Amniotic stem cell (primary cell): ENCODE measurements around the gene PCNA.
A peak's percentile ranks its signal among the peaks of the same experiment; 100 is the strongest.
"Not testable (repeated sequence)": the region's sequence is repeated elsewhere in the genome, so short reads cannot be mapped to it uniquely, and the experiment has no call there.

Experiments used
- DNase-seq: peaks from one replicate; lab custom pipeline; 2025; lab: John Stamatoyannopoulos, UW

The PCNA gene

DNA sequence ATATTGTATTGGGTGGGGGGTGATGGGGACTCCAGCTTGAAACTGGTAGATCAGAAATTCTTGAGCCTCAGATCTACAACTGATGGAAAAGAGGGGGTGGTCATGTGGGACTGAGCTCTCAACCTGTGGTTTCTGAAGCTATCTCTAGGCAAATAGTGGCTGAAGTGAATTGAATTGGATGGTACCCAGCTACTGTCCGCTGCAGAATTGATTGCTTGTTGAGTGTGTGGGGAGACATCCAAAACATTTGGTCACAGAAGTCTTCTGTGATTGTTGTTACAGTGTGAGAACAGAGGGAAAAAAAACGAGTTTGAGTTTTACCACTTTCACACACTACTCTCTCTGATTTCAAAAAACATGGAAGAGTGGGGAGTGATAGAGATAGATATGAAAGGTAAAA is 21.9 kb upstream of the PCNA start:
- no peak for DNase-seq

DNA sequence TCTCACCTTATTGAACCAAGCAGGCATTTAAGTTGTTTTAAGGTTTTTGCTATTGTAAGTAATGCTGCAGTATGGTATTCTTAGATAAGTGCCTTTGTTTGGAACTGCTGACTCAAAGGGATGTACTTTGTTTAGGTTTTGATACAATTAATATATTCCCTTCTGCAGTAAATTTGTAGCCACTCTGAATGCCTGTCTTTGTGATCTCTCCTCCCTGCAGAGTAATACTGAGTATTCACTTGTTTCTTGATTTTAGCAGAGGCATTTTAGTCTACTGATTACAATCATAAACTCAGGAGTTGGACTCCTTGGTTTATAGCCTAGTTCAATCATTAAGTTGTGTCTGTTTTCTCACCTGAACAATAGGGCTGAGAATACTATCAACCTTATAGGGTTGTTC is 20.4 kb upstream of the PCNA start:
- DNase-seq, result no peak

DNA sequence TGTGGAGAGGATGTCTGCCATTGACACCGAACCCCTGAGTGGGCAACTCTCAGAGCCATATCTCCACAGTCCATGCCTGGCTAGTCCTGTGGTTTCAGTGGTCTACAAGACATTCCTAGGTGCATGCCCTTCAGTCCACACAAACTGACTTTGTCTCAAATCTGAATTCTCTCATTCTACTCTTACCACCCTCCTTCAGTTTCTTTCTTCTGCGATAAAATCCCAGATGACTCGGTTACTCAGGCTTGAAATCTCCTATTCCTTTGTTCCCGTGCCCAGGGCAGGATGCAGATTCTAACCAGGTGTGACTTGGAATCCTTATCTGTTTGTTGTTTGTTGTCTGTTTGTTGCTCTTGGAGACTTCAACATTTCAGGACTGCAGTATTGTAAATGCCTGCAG is 16.3 kb upstream of the PCNA start:
- DNase-seq, result no peak

DNA sequence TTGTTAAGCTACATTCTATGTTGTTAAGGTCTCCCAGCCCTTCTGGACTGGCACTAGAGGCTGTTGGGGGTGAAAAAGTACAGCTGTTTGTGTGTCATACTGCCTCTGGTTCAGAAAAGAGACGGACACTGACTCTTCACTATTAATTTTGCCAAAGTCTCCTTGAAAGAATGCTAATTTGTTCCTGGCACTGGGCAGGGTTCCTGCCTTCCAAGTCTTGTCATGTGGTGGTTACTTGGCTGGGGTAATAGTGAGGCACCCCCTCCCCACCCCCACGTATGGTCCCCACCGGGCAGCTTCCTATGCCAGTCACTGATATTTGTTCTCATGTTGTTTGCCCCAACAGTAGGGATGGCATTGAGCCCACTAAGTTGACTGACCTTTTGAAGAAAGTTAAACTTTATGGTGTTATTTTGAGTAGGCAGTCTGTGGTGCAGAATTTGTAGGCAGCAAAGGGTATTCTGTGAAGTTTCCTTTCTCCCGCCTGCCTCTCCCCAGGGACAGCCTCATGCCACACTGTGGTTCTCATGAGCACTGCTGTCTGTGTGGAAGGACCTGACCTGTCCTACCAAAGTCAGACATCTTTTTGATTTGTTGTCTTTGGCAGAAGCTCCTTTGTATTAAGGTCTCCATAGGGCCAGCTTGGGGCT is 15.7 kb upstream of the PCNA start:
- no peak for DNase-seq

DNA sequence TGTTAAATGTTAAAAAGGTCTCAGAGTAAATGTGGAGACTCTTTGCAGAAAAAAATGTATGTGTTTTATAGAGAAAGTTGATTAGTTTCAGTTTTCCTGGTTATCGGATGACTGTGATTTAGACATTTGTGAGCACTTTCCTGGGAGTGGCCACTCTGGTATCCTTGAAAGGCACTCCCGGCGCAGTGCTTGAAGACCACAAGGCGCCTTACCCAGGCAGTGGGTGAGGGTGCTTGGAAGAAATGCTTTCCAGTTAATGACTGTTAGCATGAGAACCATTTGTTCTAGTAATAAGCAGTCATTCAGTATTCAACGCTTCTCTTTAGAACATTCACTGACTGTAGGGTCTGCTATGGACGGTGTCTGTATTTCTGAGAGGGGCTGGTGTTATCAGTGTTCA is 14.2 kb upstream of the PCNA start:
- no peak for DNase-seq

DNA sequence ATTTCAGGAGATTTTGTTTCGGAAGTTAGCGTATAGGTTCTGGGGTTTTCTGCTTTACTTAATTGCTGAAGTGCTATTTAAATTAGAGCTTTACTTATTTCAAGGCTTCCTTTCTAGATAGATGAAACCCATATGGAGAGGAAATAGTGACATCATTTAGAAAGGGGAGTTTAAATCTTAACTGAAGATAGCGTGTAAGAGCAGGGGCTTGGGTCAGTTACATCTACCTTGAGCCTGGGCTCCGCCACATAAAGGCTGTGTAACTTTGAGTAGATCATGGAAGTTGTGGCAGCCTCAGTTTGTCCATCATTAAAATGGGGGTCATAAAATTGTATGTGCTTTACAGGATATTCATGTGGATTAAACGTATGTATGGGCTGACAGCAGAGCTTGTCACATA is 11.7 kb upstream of the PCNA start:
- DNase-seq, result no peak

DNA sequence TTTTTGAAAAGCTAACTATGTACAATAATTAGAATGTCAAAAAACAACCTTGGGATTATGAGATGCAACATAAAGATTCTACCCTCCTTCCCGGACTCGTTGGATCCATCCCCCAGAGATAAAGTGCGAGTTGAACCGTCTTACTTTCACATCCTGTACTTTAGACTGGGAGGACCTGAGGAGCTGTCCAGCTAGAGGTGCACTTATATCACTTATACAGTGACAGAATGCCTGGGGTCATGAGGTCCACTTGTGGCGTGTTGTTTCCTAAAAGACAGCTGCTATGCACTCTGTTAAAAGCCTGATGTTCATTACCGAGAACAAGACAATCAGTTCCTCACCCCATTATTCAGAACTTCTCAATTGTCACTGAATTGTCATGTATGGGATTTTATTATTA is 9.1 kb upstream of the PCNA start:
- no peak for DNase-seq

DNA sequence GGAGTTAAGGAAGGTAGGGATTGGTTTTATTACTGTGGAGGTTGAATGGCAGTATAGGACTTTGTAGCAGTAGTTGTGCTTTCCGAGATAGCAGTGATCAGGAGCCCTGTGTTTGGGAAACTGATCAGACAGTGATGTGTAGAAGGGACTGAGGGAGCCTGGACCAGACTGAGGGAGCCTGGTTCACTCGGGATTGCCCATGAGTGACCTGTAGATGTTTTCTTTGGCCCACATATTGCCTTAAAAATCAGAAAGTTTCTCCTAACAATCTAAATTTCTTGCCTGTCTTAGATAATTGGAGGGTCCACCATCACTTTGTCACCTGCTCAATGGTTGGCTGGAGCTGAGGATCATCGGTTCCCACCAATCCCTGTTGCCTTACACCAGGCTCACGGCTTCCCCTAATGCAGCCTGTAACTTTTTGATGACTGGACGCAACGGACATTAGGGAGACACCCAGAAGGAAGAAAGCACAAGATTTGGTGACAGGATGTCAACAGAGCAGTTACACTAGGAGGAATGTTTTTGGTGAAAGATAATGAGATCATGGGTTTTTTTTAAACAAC is 8.2 kb upstream of the PCNA start:
- no peak for DNase-seq

DNA sequence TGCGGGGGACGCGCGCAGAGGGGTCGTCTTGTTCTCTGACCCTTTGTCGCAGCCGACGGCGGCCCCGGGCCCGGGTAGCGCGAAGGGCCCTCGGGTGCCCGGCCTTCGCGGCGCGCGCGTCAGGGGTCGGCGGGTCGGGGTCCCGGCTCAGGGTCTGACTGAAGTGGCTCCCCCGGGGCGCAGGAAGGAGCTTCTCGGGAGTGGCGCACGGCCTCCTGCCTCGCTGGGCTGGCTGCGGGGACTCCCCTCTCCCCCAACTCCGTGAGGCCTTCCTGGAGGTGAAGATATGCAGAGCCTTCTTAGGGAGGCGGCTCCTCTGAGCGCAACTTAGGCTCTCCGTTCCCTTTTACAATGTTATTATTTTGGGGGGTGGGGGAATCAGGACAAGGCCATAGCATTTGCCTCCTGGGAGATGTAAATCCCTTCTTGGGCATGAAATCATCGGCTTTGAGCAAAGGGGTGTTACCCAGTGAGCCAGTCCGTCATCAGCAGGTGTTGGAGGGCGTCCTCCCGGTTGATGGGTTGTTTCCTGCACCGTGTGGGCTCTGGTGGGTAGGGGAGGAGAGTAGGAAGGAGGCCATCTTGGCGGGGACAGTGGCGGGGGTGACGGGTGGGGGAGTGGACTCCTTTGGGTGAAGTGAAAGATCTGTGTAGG is 7.6 kb upstream of the PCNA start:
- DNase-seq, result peak; percentile 3

DNA sequence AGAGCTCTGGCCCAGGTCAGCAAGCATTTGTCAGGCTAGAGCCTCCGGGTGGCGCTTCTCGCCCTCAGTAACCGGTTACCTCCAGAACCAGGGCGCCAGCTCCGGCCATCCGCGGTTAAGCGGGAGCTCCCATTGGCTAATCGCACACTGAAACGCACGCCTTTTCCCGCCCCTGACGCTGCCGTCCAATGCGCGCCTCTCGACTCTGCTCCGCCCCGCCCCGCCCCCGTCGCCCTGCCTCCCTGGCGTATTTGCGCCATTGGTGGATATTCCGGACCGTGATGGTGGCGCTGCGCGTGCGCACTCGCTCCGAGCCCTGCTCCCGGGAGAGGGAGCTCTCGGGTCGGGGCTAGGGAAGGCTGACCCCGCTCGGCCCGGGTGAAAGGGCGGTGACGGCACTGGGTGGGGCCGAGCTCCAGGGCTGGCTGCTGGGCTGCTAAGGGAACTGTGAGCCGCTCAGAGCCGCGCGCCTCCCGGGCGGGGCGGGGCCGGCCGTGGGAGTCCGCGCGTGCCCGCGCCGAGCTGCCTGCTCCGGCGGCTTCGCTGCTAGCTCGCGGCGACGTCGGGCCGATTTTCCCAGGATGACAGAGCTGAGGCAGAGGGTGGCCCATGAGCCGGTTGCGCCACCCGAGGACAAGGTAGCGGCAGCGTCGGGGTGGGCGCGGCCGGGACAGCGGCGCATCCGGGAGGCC is 6.9 kb upstream of the PCNA start, which contains the start of gene CDS2:
TSS of gene CDS2 (plus strand) at position 497 of the 692 bp plus-strand sequence. CDS start at position 582, 85 bp downstream.
- peak; percentile 99 for DNase-seq

DNA sequence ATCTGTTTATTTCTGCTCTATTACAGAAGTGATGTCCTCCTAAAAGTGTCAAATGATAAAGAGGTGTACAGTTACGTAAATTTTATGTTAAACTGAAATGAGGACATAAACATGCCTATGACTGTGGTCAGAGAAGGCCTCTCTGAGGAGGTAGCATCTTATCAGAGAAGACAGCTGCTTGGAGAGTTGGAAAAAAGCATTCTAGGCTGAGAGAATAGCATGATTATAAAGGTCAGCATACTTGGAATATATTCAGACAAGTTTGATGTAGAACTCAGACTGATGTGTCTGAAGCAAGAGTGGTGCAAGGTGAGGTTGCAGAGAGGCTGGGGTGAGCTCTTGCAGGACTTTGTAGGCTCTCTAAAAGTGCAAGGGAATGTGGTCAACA is 3.1 kb upstream of the PCNA start:
- no peak for DNase-seq

DNA sequence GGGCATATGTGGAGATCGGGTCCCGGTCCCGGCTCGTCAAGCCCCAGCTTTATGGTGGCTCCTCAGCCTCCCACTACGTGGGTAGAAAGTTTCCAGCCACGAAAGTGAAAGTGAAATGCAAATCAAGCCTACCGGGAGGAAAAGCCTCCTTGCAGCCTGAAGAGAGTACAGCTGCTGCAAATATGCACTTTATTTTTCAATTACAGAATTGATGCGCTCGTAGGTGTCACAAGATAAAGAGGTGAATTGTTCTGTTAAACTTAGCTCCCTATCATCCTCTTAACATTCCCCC is 373 bp upstream of the PCNA start:
- no peak for DNase-seq

DNA sequence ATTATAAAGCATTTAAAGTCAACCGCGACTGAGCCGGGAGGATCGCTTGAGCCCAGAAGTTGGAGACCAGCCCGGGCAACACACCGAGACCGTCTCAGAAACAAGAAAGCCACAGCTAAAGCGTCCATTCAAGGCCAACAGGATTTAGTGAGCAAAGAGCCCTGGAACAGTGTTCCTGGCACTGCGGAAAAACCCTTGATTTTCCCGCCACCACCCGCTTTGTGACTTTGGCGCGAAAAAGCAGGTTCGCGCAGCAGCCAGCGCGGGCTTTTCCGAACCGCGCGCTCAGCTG is 669 bp downstream of the PCNA start:
- DNase-seq, result no peak

DNA sequence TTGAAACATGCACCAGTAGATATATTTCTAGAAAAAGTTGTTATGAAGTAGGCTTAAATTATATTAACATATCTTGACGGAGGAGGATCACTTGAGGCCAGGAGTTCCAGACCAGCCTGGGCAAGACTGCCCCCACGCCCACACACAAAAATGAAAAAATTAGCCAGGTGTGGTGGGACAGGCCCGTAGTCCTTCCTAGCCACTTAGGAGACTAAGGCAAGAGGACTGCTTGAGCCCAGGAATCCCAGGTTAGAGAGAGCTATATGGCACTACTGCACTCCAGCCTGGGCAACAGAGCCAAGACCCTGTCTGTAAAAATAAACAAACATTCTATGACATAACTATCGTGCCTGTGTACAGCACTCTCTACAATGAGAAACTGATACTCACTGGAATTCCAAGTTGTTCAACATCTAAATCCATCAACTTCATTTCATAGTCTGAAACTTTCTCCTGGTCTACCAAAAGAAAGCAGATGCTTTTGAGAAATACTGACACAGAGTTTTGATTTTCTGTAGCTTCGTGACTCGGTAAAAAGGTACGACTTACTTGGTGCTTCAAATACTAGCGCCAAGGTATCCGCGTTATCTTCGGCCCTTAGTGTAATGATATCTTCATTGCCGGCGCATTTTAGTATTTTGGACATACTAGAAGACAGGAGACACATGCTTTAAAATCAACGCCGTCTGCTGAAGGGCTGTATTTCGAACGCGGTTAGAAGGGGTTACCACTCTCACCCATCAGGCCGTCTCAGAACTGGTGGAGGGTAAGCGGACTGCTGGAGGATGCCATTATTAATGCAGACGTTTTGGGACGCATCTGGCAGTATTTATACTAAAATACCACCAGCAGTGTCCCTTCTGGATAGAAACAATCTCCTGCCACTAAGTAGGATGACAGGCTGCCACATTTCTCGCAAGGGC is 1.3 kb downstream of the PCNA start:
- no peak for DNase-seq

DNA sequence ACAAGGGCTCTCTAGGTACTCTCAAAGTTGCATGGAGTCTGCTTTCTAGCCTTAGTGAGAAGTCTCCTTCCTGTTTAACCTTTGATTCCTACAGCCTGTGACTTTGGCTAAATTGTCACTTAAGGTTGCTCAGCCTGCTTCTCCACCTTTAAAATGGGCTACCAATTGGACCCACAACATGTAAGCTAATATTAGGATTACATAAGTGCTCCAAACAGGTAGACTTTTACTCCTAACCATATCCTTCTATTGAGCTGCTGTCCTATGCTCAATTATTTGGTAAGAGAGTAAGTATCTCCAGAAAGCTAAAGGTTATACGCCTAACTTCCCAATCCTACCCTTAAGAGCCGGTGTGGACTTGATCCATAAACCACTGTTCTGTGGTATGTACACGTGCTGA is 2.9 kb downstream of the PCNA start:
- no peak for DNase-seq

DNA sequence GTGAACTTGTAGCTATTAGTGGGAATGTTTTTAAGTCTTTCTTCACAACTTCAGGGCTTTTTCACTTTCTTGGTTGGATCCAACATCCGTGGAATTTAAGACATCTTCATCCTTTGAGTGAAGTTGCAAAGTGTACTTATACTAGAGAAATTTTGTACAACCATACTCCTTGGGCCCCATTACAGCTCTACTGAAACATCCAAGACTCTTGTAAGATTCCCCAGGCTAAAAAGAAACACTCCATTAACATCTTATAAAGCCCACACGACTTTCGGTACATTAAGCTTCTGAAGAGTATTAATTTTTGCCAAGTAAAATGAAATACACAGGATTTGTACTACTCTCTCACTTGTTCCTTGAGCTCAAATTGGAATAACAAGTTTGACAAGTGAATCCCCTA is 5.4 kb downstream of the PCNA start:
- DNase-seq, result no peak

DNA sequence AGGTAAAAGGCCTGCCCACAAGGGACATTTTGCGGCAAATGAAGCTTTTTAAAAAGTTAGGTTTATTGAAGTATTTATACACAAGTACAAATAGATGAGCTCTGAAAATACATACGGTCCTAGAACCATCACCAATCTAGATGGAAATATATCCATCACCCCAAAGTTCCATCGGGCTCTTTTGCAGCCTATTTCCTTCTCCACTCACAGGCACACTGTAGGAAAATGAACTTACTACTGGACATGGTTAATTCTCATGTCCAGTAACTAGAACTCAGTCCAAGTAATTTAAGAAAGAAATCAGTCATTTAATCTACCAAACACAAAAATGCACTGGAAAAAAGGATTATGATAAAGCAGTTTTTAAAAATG is 6.2 kb downstream of the PCNA start:
- no peak for DNase-seq

DNA sequence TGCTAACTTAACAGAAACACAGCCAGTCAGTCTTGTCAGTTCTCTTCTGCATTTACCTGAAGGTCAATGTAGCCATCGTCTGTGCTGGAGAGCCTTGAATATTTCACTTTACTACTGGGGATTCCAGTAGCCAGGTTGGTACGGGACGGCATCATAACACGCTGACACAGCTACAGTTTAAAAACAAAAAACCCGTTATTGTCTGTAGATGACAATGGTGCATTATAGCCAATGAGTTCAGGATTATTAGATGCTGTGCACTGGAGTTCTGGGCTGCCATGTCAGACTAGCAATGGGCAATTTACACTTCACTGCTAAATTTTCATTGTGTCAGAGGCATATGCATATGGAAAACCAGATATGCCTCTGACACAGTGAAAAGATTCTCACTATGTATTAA is 10.5 kb downstream of the PCNA start:
- DNase-seq, result no peak

DNA sequence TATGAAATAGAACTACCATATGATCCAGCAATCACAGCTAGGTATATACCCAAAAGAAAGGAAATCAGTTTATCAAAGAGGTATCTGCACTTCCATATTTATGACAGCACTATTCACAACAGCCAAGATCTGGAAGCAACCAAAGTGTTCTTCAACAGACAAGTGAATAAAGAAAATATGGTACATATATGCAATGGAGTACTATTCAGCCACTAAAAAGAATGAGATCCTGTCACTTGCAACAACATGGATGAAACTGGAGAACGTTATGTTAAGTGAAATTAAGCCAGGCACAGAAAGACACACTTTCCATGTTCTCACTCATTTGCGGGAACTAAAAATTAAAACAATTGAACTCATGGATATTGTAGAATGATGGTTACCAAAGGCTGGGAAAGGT is 15.3 kb downstream of the PCNA start:
- no peak for DNase-seq

DNA sequence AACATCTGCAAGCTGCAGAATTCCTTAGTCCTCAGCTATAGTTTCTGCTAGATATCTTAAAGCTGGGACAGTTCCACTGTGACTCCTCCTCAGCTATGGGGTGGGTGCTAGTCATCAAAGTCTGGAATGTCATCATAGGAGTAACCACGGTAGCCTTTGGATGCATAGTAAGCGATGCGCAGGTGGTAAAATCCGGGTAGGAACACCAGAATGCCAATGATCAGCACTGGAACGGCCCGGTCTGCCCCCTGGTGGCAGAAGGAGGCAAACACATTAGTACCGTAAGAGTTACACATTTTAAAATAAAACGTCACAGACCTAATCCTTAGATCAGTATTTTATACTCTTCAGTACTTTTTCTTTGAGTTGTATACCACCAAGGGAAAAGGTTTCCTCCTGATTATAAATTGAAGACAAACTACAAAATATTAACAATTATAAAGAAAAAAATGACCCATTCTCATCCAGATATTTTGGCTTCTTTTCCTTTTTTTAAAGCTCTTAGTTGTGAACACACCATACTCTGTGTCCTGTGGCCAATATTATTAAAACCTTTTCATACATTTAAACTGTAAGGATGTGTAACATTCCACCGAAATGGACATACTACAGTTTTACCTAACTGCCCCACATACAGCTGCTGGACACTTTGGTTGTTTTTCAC is 18.9 kb downstream of the PCNA start:
- DNase-seq, result peak; percentile 25

DNA sequence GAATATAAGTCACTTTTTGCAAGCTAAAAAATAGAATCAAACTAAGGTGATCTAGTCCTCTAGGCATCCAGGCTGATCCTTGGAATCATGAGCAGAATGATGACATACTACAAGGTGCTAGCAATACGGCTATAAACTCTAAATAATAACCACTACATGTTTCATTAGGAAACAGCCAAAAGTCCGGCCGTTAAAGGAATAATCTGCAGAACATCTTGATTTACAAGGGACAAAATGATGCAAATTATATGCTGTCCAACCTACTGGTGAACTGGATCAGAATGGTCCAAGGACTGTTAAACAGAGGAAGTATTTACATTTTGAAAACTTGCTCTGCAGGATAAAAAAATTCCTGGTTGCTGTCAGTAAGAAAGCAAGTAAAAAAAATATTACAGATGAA is 19.8 kb downstream of the PCNA start:
- not testable (repeated sequence) for DNase-seq

DNA sequence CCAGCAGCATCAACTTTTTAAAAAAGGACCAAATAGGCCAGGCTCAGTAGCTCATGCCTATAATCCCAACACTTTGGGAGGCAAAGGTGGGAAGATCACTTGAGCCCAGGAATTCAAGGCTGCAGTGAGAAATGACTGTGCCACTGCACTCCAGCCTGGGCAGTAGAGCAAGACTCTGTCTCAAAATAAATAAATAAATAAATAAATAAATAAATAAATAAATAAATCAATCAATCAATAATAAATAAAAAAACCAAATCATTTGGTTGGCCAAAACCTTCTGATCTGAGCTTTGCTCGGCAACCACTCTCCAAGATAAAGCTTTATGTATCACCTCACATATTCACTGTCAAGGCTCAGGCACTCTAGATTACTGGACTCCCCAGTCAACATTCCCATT is 20.7 kb downstream of the PCNA start:
- DNase-seq, result not testable (repeated sequence)
